Measurements from ENCODE around the gene MPPE1. TPM values are rescaled to one million over a fixed set of nuclear protein-coding genes. Genes with fewer than 3 reads are reported as not detected.
A peak's percentile ranks its signal among the peaks of the same experiment; 100 is the strongest.

Gene MPPE1
- total and polyA plus RNA-seq, 4 donors, result 28.8 to 49.8 (median 39.4) TPM

DNA sequence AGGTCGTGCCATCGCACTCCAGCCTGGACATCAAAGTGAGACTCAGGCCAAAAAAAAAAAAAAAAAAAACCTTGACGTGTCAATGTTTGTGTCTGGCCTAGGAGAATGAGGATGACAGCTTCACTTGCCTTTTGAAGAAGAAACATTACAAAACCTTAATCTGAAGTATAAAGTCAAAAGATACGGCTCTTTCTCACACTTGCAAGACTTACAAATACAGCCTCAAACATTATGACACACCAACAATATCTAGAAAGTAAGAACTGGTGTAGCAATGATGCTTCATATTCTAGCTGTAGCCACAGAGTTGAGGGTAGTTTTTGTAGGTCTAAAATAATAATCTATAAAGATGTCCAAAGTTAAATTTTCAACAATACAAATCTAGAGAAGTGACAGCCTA, 25.5 kb downstream of the MPPE1 start:
- Histone ChIP-seq H3K36me3 (ENCODE audit: control insufficient read depth in 1 of 2, insufficient read depth in 2 of 2, low read length in 1 of 2) (peaks cover 3 to 12% of the 10 kb centered on the region in 2 donors), H3K27ac (ENCODE audit: low read depth in 1 of 2, low read length in 2 of 2) (no peak overlapping the region), H3K4me3 (ENCODE audit: low read length in 2 of 2) (no peak overlapping the region), H3K27me3 (ENCODE audit: control insufficient read depth in 1 of 2, insufficient read depth in 2 of 2, low read length in 1 of 2) (no peaks in the 10 kb centered on the region), H3K9me3 (ENCODE audit: control insufficient read depth, low read length) (no peaks in the 10 kb centered on the region), H3K4me1 (ENCODE audit: control insufficient read depth in 1 of 2, insufficient read depth in 2 of 2, low read length in 2 of 2) (no peaks in the 10 kb centered on the region)
- 60 to 75% methylated on average over 4 of the region's 4 CpGs for WGBS, 2 donors
- ATAC-seq (ENCODE audit: low FRiP score), result no peak
- intact Hi-C loops (cut with DNase I), result no loop called here
- DNase-seq, result no peak

DNA sequence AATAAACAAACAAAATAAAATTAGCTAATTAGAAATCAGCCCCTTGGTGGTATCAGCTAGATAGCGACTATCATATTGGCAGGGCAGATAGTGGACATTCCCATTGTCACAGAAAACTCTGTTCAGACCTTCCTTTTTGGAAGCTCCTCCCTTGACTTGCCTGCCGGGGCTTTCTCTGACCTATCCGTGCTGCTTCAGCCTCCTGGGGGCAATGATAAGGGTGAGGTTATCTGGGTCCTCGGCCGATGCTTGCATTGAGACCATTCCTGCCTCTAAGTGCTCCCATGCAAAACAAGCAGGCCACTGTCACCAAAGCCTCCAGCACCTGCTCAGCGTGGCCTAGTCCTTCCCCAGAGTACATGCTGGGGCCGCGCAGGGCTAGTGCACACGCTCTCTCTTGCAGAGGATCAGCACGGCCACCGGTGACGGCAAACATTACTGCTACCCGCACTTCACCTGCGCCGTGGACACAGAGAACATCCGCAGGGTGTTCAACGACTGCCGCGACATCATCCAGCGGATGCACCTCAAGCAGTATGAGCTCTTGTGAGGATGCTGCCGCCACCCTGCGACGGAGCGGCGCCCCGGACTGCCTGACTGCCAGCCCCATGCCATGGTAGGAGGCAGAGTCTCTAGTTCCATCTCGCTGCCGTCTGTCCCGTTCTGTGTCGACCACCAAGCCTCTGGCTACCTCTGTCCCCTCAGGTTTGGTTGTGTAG, 27.4 kb downstream of the MPPE1 start:
- Histone ChIP-seq H3K27ac (ENCODE audit: low read depth in 1 of 2, low read length in 2 of 2) (no peak overlapping the region), H3K27me3 (ENCODE audit: control insufficient read depth in 1 of 2, insufficient read depth in 2 of 2, low read length in 1 of 2) (no peaks in the 10 kb centered on the region), H3K4me1 (ENCODE audit: control insufficient read depth in 1 of 2, insufficient read depth in 2 of 2, low read length in 2 of 2) (no peaks in the 10 kb centered on the region), H3K9me3 (ENCODE audit: control insufficient read depth, low read length) (no peaks in the 10 kb centered on the region), H3K4me3 (ENCODE audit: low read length in 2 of 2) (no peak overlapping the region), H3K36me3 (ENCODE audit: control insufficient read depth in 1 of 2, insufficient read depth in 2 of 2, low read length in 1 of 2) (peaks cover 0 to 3% of the 10 kb centered on the region in 2 donors)
- peak in 1 of 2 donors; percentile 70 for DNase-seq
- WGBS, 2 donors, result 92 to 94% methylated on average over 30 of the region's 30 CpGs
- intact Hi-C loops (cut with DNase I), result no loop called here
- ATAC-seq (ENCODE audit: low FRiP score), result no peak

DNA sequence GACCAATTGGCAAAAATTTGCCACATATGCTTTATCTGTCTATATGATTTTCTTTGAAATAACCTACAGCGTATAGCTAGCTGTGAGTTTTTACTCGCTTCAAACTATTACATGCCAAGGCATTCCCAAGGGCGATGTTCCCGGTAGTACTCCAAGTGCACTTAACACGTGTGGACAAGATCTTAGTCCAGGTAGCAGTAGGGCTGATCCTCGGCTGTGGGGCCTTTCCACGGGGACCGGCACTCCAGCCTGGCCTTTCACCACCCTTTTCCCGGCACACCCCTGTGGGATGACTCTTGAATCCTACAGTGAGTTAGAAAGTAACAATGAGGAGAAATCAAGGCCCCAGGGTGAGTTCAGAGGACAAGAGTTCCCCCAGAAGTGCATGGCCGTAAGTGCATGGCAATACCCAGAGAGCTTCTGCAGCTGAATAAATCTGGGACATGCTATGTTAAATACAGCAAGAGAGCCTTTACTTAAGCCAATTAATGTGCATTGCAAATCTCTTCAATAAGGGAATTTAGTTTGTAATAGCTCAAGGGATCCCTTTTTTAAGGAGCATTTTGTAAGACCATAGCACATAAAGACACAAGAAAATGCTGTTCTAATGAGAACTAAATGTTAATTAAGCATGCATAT, 30.5 kb downstream of the MPPE1 start:
- Histone ChIP-seq H3K36me3 (ENCODE audit: control insufficient read depth in 1 of 2, insufficient read depth in 2 of 2, low read length in 1 of 2) (no peaks in the 10 kb centered on the region), H3K9me3 (ENCODE audit: control insufficient read depth, low read length) (no peaks in the 10 kb centered on the region), H3K27ac (ENCODE audit: low read depth in 1 of 2, low read length in 2 of 2) (no peak overlapping the region), H3K27me3 (ENCODE audit: control insufficient read depth in 1 of 2, insufficient read depth in 2 of 2, low read length in 1 of 2) (no peaks in the 10 kb centered on the region), H3K4me1 (ENCODE audit: control insufficient read depth in 1 of 2, insufficient read depth in 2 of 2, low read length in 2 of 2) (no peaks in the 10 kb centered on the region), H3K4me3 (ENCODE audit: low read length in 2 of 2) (no peak overlapping the region)
- intact Hi-C loops (cut with DNase I), result no loop called here
- DNase-seq (no peak), ATAC-seq (ENCODE audit: low FRiP score) (no peak)
- 85 to 89% methylated on average over 10 of the region's 10 CpGs for WGBS, 2 donors

DNA sequence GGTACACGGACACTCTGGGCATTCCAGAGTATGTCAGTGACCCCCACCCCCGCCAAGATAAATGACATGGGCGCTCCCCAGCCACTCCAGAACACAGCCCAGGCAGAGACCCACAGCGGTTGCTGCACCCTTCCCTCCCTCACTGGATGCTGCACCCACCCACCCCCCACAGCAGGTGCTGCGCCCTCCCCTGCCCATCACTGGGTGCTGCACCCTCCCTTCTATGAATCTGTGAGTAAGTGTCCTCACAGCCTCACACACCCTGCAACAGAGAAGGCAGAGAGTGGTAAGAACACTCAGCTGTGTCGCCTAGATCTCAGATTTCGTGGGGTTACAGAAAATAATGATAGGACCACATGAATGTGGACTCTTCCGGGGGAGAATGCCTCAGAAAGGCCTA, 33.4 kb downstream of the MPPE1 start:
- no peak overlapping the region for H3K4me3 ChIP-seq (ENCODE audit: low read length in 2 of 2)
- no peak for DNase-seq
- H3K27me3 ChIP-seq (ENCODE audit: control insufficient read depth in 1 of 2, insufficient read depth in 2 of 2, low read length in 1 of 2), result no peaks in the 10 kb centered on the region
- H3K9me3 ChIP-seq (ENCODE audit: control insufficient read depth, low read length), result no peaks in the 10 kb centered on the region
- no peak overlapping the region for H3K27ac ChIP-seq (ENCODE audit: low read depth in 1 of 2, low read length in 2 of 2)
- 75 to 79% methylated on average over 8 of the region's 8 CpGs for WGBS, 2 donors
- intact Hi-C loops (cut with DNase I), result loop anchor here in 1 of 2 donors (5.0 kb wide), 1 partner anchor 142 kb away; no protein-coding TSS in a partner anchor
- no peaks in the 10 kb centered on the region for H3K36me3 ChIP-seq (ENCODE audit: control insufficient read depth in 1 of 2, insufficient read depth in 2 of 2, low read length in 1 of 2)
- ATAC-seq (ENCODE audit: low FRiP score), result no peak
- no peaks in the 10 kb centered on the region for H3K4me1 ChIP-seq (ENCODE audit: control insufficient read depth in 1 of 2, insufficient read depth in 2 of 2, low read length in 2 of 2)

DNA sequence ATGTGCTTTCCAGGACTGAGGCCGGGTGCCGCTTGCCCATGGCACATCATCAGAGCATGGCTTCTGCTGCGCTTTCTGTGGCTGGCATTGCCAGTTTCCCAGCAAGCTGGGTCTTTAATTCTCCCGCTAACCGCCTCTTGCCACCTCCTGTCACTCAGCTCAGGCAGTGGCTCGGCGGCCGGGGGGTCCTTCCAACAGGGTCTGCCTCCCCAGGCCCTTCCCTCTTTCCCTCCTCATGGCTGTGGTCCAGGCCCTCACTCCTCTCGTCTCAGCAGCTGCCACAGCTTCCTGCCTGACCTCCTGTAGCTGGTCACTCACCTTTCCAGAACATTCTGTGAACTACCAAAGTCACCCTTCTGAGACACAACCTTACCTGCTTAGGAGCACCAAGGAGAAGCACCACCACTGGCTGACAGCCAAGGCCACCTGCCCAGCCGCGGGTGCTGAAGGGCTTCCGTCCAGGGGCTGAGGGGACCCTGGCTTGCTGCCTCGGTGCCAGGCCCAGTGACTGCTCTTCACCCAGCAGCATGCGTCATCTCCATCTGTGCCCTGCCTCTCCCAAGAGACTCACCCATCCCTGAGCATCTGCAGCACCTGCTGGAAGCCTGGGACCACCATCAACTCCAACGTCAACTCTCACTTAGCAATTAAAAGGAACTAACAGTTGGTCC, 34.3 kb downstream of the MPPE1 start:
- no peak for DNase-seq
- intact Hi-C loops (cut with DNase I), result loop anchor here in 1 of 2 donors (5.0 kb wide), 1 partner anchor 142 kb away; no protein-coding TSS in a partner anchor
- no peak for ATAC-seq (ENCODE audit: low FRiP score)
- Histone ChIP-seq H3K4me3 (ENCODE audit: low read length in 2 of 2) (no peak overlapping the region), H3K27me3 (ENCODE audit: control insufficient read depth in 1 of 2, insufficient read depth in 2 of 2, low read length in 1 of 2) (no peaks in the 10 kb centered on the region), H3K36me3 (ENCODE audit: control insufficient read depth in 1 of 2, insufficient read depth in 2 of 2, low read length in 1 of 2) (no peaks in the 10 kb centered on the region), H3K27ac (ENCODE audit: low read depth in 1 of 2, low read length in 2 of 2) (no peak overlapping the region), H3K4me1 (ENCODE audit: control insufficient read depth in 1 of 2, insufficient read depth in 2 of 2, low read length in 2 of 2) (no peaks in the 10 kb centered on the region), H3K9me3 (ENCODE audit: control insufficient read depth, low read length) (no peaks in the 10 kb centered on the region)
- 79 to 80% methylated on average over 15 of the region's 15 CpGs for WGBS, 2 donors

DNA sequence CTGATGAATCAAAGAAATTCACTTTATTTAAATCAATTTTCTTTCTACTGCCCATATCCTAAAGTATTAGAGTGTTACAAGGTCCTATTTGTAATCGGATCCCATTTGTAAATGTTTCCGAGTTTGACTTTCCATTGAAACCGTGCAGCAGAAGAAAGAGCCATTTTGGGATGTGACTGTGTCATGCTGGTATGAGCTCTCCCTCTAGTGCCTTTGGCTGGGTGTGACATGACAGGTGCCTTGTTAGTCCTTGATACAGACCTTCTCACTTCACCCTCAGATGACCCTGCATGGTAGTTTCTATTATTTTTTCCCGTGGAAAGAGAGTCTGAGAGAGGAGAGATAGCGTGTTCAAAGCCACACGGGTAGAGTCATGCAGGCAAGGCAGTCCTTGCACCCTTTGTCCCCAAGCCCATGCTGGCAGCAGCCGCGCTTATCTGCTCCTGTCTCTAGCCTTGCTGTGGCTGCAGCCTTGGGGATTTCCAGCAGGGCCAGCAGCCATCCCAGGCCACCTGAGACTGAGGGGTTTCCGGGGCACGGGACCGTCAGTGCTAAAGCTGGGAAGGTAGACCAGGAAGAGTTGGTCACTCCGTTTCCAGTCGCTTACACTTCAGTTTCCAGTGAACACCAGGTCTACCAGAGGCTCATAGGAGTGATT, 35.5 kb downstream of the MPPE1 start:
- no peaks in the 10 kb centered on the region for H3K36me3 ChIP-seq (ENCODE audit: control insufficient read depth in 1 of 2, insufficient read depth in 2 of 2, low read length in 1 of 2)
- intact Hi-C loops (cut with DNase I), result loop anchor here in 1 of 2 donors (5.0 kb wide), 1 partner anchor 140 kb away; no protein-coding TSS in a partner anchor
- no peak overlapping the region for H3K27ac ChIP-seq (ENCODE audit: low read depth in 1 of 2, low read length in 2 of 2)
- H3K27me3 ChIP-seq (ENCODE audit: control insufficient read depth in 1 of 2, insufficient read depth in 2 of 2, low read length in 1 of 2), result no peaks in the 10 kb centered on the region
- no peak overlapping the region for H3K4me3 ChIP-seq (ENCODE audit: low read length in 2 of 2)
- 57 to 58% methylated on average over 13 of the region's 13 CpGs for WGBS, 2 donors
- H3K9me3 ChIP-seq (ENCODE audit: control insufficient read depth, low read length), result no peaks in the 10 kb centered on the region
- H3K4me1 ChIP-seq (ENCODE audit: control insufficient read depth in 1 of 2, insufficient read depth in 2 of 2, low read length in 2 of 2), result no peaks in the 10 kb centered on the region
- ATAC-seq (ENCODE audit: low FRiP score) (no peak), DNase-seq (no peak)

DNA sequence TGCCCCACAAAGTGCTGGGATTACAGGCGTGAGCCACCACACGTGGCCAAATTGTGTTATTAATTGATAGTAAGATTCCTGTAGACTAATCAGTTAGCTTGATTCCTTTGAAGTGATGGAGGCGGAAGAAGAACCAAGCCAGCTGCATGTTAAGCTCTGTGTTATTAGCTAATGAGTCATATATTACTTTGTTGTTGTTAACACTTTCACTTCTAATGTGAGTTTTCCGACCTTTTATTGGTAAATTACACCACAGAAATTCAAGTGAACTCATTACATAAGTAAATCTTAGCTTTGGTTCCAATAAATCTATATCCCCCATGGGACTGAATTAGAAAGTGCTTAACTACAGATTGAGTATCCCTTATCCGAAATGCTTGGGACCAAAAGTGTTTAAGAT, 36.6 kb downstream of the MPPE1 start:
- 56 to 73% methylated on average over 5 of the region's 5 CpGs for WGBS, 2 donors
- no peaks in the 10 kb centered on the region for H3K36me3 ChIP-seq (ENCODE audit: control insufficient read depth in 1 of 2, insufficient read depth in 2 of 2, low read length in 1 of 2)
- no peaks in the 10 kb centered on the region for H3K27me3 ChIP-seq (ENCODE audit: control insufficient read depth in 1 of 2, insufficient read depth in 2 of 2, low read length in 1 of 2)
- no peak for DNase-seq
- H3K4me1 ChIP-seq (ENCODE audit: control insufficient read depth in 1 of 2, insufficient read depth in 2 of 2, low read length in 2 of 2), result no peaks in the 10 kb centered on the region
- intact Hi-C loops (cut with DNase I), result loop anchor here in 1 of 2 donors (5.0 kb wide), 1 partner anchor 139 kb away; no protein-coding TSS in a partner anchor
- no peak overlapping the region for H3K4me3 ChIP-seq (ENCODE audit: low read length in 2 of 2)
- no peak for ATAC-seq (ENCODE audit: low FRiP score)
- H3K27ac ChIP-seq (ENCODE audit: low read depth in 1 of 2, low read length in 2 of 2), result no peak overlapping the region
- no peaks in the 10 kb centered on the region for H3K9me3 ChIP-seq (ENCODE audit: control insufficient read depth, low read length)

DNA sequence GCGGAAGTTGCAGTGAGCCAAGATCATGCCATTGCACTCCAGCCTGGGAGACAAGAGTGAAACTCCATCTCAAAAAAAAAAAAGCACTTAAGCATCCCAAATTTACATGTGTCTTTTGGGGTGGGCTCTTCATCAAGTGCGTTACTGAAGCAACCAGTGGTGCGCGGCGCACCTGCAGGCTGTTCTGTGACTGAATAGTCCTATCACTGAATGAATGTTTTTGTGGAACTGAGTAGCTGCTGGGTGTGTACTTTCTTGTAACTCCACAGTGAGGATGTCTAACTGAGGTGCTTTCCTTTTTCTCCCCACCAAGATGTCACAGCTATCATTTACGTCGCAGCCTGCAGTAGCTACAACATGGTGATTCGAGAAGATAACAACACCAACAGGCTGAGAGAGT, 39.9 kb downstream of the MPPE1 start:
- ATAC-seq (ENCODE audit: low FRiP score) (no peak), DNase-seq (no peak)
- 95% methylated on average over 8 of the region's 8 CpGs for WGBS, 2 donors
- Histone ChIP-seq H3K36me3 (ENCODE audit: control insufficient read depth in 1 of 2, insufficient read depth in 2 of 2, low read length in 1 of 2) (no peaks in the 10 kb centered on the region), H3K4me1 (ENCODE audit: control insufficient read depth in 1 of 2, insufficient read depth in 2 of 2, low read length in 2 of 2) (no peaks in the 10 kb centered on the region), H3K27ac (ENCODE audit: low read depth in 1 of 2, low read length in 2 of 2) (no peak overlapping the region), H3K4me3 (ENCODE audit: low read length in 2 of 2) (no peak overlapping the region), H3K27me3 (ENCODE audit: control insufficient read depth in 1 of 2, insufficient read depth in 2 of 2, low read length in 1 of 2) (no peaks in the 10 kb centered on the region), H3K9me3 (ENCODE audit: control insufficient read depth, low read length) (no peaks in the 10 kb centered on the region)
- intact Hi-C loops (cut with DNase I), result no loop called here
